Cardiac muscle cell (in vitro differentiated cells and primary cell): ENCODE measurements around the gene CHKB. TPM values are rescaled to one million over a fixed set of nuclear protein-coding genes. Genes with fewer than 3 reads are reported as not detected.

Experiments used
- DNase-seq, 2 donors: peaks; one replicate each; pipeline versions ENCODE4 v3.0.0 to v3.0.0-alpha.2; 2010 to 2017; ENCODE audit warnings: low read depth in 1 of 2, low spot score in 1 of 2
- H3K27ac ChIP-seq: fragments of 200-600 bp; sonication (generic); 2 replicates; pipeline ENCODE4 v1.5.1; 2016
- H3K27me3 ChIP-seq: fragments of 200-600 bp; sonication (generic); 2 replicates; pipeline ENCODE4 v1.6.0; 2016; ENCODE audit warnings: control low read depth
- H3K36me3 ChIP-seq: fragments of 200-600 bp; sonication (generic); 2 replicates; pipeline ENCODE4 v1.5.1; 2016; ENCODE audit warnings: control low read depth
- H3K4me1 ChIP-seq: fragments of 200-600 bp; sonication (generic); 2 replicates; pipeline ENCODE4 v1.8.1; 2017; ENCODE audit warnings: low read depth, mild to moderate bottlenecking, mixed run types
- H3K4me3 ChIP-seq: fragments of 200-600 bp; sonication (generic); 2 replicates; pipeline ENCODE4 v1.5.1; 2016; ENCODE audit warnings: mild to moderate bottlenecking
- H3K9me3 ChIP-seq: fragments of 200-600 bp; sonication (generic); 2 replicates; pipeline ENCODE4 v1.5.1; 2017; ENCODE audit warnings: low read depth, mild to moderate bottlenecking, control low read depth
- CTCF ChIP-seq: IDR thresholded peaks from 2 replicates; pipeline ENCODE4 v1.5.1; 2012; ENCODE audit warnings: low read depth, mild to moderate bottlenecking, low read length
- polyA plus RNA-seq: library from polyadenylated mRNA; unstranded; fragments of >200 nt; fragmentation: Nextera tagmentation; extraction: Ambion mirVana; gene quantifications from 2 replicates; pipeline ENCODE4 v1.2.1, GENCODE V29; 2016
- total RNA-seq: library from RNA; depleted of rRNA; stranded (reverse); fragments of >200 nt; gene quantifications from 2 replicates; pipeline ENCODE4 v1.2.3, GENCODE V29; 2016

The CHKB gene
- total and polyA plus RNA-seq, 2 experiments from 2014 or later, result 73.4 to 100 TPM

- peaks cover 25% of the 10 kb centered on the region for H3K4me1 ChIP-seq
- no peak overlapping the region for H3K4me3 ChIP-seq
- no peaks in the 10 kb centered on the region for H3K27me3 ChIP-seq
- TF ChIP-seq CTCF, result no peak
- no peak for DNase-seq
- H3K9me3 ChIP-seq, result no peaks in the 10 kb centered on the region
- peak overlapping the region; percentile 93 for H3K27ac ChIP-seq
- H3K36me3 ChIP-seq, result no peaks in the 10 kb centered on the region
These were observed 2.9 kb downstream of the CHKB start for GRCh38 chr22:50579752-50580151.

- Histone ChIP-seq H3K4me1 (peaks cover 25% of the 10 kb centered on the region), H3K4me3 (no peak overlapping the region), H3K27ac (peak overlapping the region; percentile 93), H3K27me3 (no peaks in the 10 kb centered on the region), H3K9me3 (no peaks in the 10 kb centered on the region), H3K36me3 (no peaks in the 10 kb centered on the region)
- TF ChIP-seq CTCF, result no peak
- DNase-seq, result no peak
These were observed 3.8 kb downstream of the CHKB start for GRCh38 chr22:50578776-50579310.

- H3K27ac ChIP-seq, result peak within 1 kb of the TSS; percentile 93
- peak; percentile 42 to 53 for DNase-seq
- no peaks in the 10 kb centered on the region for H3K9me3 ChIP-seq
- no peak within 1 kb of the TSS for H3K4me3 ChIP-seq
- H3K27me3 ChIP-seq, result no peaks in the 10 kb centered on the region
- peaks cover 21% of the 10 kb centered on the region for H3K4me1 ChIP-seq
- TF ChIP-seq CTCF, result peak; percentile 13
- H3K36me3 ChIP-seq, result no peaks in the 10 kb centered on the region
These were observed 4.5 kb downstream of the CHKB start, which contains the start of gene CPT1B for GRCh38 chr22:50577987-50578775. TSS of gene CPT1B (minus strand) at chr22:50578427. CDS start at chr22:50577915, 512 bp downstream.

- no peaks in the 10 kb centered on the region for H3K9me3 ChIP-seq
- no peaks in the 10 kb centered on the region for H3K27me3 ChIP-seq
- peaks cover 2% of the 10 kb centered on the region for H3K36me3 ChIP-seq
- peaks cover 21% of the 10 kb centered on the region for H3K4me1 ChIP-seq
- no peak overlapping the region for H3K4me3 ChIP-seq
- TF ChIP-seq CTCF, result no peak
- DNase-seq, result no peak
- no peak overlapping the region for H3K27ac ChIP-seq
These were observed 5.0 kb downstream of the CHKB start for GRCh38 chr22:50577697-50577986.

GRCh38 chr22:50576806-50577696 lies 5.6 kb downstream of the CHKB start:
- Histone ChIP-seq H3K27ac (no peak overlapping the region), H3K4me3 (no peak overlapping the region), H3K4me1 (peaks cover 21% of the 10 kb centered on the region), H3K9me3 (no peaks in the 10 kb centered on the region), H3K27me3 (no peaks in the 10 kb centered on the region), H3K36me3 (peaks cover 7% of the 10 kb centered on the region)
- no peak for TF ChIP-seq CTCF
- no peak for DNase-seq
